HL-60 (cell line): ENCODE data around the gene VWDE.

Experiments used
- POLR2AphosphoS5 ChIP-seq: IDR thresholded peaks from 2 replicates; pipeline ENCODE4 v1.6.1; 2012; ENCODE audit warnings: low read depth
- SPI1 ChIP-seq: IDR thresholded peaks from 2 replicates; pipeline ENCODE4 v1.6.1; 2012; ENCODE audit warnings: low read depth, mild to moderate bottlenecking, borderline replicate concordance
- TF ChIP-seq, protein P1 (sequence below): IDR thresholded peaks from one replicate; pipeline ENCODE4 v1.5.1; 2011; ENCODE audit warnings: low read length, control low read depth, inconsistent platforms; ENCODE audit not compliant: insufficient read depth
- TF ChIP-seq, protein P2 (sequence below): IDR thresholded peaks from 2 replicates; pipeline ENCODE4 v1.6.1; 2012; ENCODE audit warnings: low read depth; ENCODE audit not compliant: insufficient replicate concordance

DNA sequence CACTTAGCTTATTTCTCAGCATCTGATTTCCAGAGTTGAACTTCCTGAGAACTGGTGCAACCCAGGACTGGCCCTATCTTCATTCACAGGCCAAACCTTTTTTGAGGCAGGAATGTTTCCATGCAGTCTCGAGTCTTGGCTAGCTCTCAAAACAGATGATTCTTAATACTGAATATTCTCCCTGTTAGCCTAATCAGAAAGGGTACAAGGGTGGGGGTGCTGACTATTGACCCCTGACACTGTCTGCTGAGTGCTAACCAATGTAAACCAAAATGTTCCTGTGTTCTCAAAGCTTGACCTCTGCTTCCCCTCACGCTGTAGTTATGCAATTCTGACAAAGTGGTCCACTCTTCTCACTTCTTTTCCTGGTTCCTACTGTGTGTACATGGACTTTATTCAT lies 25.3 kb downstream of the VWDE start:
- TF ChIP-seq, protein P1, sequence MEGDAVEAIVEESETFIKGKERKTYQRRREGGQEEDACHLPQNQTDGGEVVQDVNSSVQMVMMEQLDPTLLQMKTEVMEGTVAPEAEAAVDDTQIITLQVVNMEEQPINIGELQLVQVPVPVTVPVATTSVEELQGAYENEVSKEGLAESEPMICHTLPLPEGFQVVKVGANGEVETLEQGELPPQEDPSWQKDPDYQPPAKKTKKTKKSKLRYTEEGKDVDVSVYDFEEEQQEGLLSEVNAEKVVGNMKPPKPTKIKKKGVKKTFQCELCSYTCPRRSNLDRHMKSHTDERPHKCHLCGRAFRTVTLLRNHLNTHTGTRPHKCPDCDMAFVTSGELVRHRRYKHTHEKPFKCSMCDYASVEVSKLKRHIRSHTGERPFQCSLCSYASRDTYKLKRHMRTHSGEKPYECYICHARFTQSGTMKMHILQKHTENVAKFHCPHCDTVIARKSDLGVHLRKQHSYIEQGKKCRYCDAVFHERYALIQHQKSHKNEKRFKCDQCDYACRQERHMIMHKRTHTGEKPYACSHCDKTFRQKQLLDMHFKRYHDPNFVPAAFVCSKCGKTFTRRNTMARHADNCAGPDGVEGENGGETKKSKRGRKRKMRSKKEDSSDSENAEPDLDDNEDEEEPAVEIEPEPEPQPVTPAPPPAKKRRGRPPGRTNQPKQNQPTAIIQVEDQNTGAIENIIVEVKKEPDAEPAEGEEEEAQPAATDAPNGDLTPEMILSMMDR: no peak
- TF ChIP-seq, protein P2, sequence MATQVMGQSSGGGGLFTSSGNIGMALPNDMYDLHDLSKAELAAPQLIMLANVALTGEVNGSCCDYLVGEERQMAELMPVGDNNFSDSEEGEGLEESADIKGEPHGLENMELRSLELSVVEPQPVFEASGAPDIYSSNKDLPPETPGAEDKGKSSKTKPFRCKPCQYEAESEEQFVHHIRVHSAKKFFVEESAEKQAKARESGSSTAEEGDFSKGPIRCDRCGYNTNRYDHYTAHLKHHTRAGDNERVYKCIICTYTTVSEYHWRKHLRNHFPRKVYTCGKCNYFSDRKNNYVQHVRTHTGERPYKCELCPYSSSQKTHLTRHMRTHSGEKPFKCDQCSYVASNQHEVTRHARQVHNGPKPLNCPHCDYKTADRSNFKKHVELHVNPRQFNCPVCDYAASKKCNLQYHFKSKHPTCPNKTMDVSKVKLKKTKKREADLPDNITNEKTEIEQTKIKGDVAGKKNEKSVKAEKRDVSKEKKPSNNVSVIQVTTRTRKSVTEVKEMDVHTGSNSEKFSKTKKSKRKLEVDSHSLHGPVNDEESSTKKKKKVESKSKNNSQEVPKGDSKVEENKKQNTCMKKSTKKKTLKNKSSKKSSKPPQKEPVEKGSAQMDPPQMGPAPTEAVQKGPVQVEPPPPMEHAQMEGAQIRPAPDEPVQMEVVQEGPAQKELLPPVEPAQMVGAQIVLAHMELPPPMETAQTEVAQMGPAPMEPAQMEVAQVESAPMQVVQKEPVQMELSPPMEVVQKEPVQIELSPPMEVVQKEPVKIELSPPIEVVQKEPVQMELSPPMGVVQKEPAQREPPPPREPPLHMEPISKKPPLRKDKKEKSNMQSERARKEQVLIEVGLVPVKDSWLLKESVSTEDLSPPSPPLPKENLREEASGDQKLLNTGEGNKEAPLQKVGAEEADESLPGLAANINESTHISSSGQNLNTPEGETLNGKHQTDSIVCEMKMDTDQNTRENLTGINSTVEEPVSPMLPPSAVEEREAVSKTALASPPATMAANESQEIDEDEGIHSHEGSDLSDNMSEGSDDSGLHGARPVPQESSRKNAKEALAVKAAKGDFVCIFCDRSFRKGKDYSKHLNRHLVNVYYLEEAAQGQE: no peak
- TF ChIP-seq POLR2AphosphoS5 (no peak), SPI1 (no peak)
